Breast epithelium (tissue), 3 donors: ENCODE data around the gene MYO19.

ENCODE experiments used
- POLR2A ChIP-seq: fragments of 450-650 bp; IDR thresholded peaks from one replicate; pipeline ENCODE4 v1.6.1; 2016; ENCODE audit warnings: antibody characterized with exemption, mild to moderate bottlenecking, moderate library complexity
- POLR2AphosphoS5 ChIP-seq, 3 donors: sonication (generic); formaldehyde crosslinking; IDR thresholded peaks; one replicate each; pipeline ENCODE4 v1.6.1; 2017; ENCODE audit warnings: antibody characterized with exemption in 3 of 3
- TF ChIP-seq, protein P1 (sequence below), 3 donors: fragments of 450-650 bp; IDR thresholded peaks; one replicate each; pipeline ENCODE4 v1.5.1; 2016 to 2017; ENCODE audit warnings: antibody characterized with exemption in 3 of 3, mild to moderate bottlenecking in 3 of 3, moderate library complexity in 3 of 3

DNA sequence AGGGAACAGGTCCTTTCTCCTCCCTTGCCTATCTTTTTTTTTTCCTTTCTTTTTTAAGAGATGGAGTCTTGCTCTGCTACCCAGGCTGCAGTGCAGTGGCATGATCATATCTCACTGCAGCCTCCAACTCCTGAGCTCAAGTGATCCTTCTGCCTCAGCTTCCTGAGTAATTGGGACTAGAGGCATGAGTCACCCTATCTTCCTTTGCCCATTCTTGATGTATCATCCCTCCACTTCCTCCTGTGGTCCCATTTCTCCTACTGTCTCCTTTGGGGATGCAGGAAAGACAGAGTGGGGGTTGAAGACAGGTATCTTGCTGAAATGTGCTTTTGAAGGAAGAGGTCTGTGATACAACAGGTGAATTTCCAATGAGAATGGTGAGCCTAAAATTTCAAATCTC, 5.5 kb downstream of the MYO19 start:
- TF ChIP-seq, protein P1, sequence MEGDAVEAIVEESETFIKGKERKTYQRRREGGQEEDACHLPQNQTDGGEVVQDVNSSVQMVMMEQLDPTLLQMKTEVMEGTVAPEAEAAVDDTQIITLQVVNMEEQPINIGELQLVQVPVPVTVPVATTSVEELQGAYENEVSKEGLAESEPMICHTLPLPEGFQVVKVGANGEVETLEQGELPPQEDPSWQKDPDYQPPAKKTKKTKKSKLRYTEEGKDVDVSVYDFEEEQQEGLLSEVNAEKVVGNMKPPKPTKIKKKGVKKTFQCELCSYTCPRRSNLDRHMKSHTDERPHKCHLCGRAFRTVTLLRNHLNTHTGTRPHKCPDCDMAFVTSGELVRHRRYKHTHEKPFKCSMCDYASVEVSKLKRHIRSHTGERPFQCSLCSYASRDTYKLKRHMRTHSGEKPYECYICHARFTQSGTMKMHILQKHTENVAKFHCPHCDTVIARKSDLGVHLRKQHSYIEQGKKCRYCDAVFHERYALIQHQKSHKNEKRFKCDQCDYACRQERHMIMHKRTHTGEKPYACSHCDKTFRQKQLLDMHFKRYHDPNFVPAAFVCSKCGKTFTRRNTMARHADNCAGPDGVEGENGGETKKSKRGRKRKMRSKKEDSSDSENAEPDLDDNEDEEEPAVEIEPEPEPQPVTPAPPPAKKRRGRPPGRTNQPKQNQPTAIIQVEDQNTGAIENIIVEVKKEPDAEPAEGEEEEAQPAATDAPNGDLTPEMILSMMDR (IDR thresholded peaks at IDR 0.05): no peak
- no peak for TF ChIP-seq POLR2A
- no peak for TF ChIP-seq POLR2AphosphoS5 (IDR thresholded peaks at IDR 0.05)
